ENCODE results near the gene IL11RA.

Gene IL11RA

DNA sequence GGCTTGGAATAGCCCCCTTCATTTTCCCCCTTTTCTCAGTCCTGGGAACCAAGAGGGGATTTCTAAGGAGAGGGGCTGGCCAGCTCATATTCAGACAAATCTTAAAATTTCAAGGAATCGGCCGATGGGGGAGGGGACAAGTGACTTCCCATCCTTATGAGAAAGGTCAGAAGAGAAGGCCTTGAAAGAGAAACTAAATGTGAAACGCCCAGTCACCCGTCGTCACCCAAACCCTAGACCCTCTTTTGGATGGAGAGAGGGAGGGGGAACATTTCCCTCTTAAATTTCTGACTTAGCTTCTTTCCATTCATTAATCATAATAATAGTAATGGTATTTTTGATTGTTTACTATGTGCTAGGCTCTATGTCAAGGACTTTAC, 39.9 kb downstream of the IL11RA start:
- no peak for TF ChIP-seq ZFX (IDR thresholded peaks at IDR 0.05)
- TF ChIP-seq, protein P1, sequence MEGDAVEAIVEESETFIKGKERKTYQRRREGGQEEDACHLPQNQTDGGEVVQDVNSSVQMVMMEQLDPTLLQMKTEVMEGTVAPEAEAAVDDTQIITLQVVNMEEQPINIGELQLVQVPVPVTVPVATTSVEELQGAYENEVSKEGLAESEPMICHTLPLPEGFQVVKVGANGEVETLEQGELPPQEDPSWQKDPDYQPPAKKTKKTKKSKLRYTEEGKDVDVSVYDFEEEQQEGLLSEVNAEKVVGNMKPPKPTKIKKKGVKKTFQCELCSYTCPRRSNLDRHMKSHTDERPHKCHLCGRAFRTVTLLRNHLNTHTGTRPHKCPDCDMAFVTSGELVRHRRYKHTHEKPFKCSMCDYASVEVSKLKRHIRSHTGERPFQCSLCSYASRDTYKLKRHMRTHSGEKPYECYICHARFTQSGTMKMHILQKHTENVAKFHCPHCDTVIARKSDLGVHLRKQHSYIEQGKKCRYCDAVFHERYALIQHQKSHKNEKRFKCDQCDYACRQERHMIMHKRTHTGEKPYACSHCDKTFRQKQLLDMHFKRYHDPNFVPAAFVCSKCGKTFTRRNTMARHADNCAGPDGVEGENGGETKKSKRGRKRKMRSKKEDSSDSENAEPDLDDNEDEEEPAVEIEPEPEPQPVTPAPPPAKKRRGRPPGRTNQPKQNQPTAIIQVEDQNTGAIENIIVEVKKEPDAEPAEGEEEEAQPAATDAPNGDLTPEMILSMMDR (conservative IDR thresholded peaks at IDR 0.05): no peak
- H3K27ac ChIP-seq: no peak overlapping the region

- H3K27ac ChIP-seq: no peak overlapping the region
- no peak for TF ChIP-seq ZFX (IDR thresholded peaks at IDR 0.05)
These were observed 41.6 kb downstream of the IL11RA start for GRCh38 chr9:34693560-34693959.

DNA sequence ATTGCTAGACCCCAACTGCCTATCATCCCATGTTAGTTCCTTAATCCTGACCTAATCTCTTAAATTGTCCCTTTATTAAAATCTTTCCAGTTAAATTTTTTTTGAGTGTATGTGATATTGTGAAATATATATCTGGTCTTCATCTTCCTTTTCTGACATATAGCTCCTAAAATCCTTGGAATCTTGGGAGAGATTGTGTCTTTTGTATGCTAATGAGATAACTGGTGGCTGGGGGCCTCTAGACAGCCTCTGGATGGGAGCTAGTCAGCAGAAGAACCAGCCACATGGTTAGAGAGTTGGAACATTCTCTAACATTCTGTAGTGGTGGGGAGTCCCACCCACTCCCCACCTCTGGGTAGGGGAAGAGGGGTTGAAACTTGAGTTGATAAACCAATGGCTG, 42.8 kb downstream of the IL11RA start:
- TF ChIP-seq ZFX (IDR thresholded peaks at IDR 0.05): no peak
- TF ChIP-seq, protein P1 (conservative IDR thresholded peaks at IDR 0.05): no peak
- no peak overlapping the region for H3K27ac ChIP-seq

DNA sequence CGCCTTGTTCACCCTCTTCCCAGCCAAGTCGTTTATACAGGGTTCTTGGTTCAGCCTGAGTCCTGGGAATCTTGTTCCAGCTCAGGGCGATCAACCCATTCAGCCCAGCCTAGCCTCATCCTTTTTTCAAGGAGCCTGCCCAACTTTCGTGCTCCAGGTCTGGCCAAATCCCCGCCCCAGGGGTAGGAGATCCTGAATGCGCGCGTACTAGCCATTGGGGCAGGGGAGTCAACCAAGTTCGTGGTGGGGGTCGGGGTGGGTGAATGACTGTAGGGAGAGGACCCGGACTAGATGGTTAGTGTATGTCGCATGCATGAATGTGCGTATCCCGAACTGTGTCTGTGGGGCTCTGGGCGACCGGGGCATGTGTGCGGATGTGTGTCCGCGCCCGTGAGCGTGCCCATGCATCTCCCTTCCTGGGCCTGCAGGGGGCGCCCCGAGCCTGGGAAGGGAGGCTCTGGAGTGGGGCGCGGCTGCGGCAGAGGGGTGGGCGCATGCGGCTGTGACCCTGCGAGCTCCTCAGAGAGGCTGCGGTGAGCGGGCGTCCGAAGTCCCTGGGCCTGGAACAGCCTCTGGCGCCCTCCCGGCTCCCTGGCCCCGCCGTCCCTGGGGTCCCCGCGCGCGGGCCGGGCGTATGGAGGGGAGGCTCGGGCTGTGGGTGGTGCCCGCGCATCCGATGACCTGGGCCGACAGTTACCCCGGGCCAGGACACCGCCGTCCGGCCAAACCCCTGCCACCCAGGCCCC, 49.2 kb downstream of the IL11RA start:
- H3K27ac ChIP-seq: peak overlapping the region; percentile 38

DNA sequence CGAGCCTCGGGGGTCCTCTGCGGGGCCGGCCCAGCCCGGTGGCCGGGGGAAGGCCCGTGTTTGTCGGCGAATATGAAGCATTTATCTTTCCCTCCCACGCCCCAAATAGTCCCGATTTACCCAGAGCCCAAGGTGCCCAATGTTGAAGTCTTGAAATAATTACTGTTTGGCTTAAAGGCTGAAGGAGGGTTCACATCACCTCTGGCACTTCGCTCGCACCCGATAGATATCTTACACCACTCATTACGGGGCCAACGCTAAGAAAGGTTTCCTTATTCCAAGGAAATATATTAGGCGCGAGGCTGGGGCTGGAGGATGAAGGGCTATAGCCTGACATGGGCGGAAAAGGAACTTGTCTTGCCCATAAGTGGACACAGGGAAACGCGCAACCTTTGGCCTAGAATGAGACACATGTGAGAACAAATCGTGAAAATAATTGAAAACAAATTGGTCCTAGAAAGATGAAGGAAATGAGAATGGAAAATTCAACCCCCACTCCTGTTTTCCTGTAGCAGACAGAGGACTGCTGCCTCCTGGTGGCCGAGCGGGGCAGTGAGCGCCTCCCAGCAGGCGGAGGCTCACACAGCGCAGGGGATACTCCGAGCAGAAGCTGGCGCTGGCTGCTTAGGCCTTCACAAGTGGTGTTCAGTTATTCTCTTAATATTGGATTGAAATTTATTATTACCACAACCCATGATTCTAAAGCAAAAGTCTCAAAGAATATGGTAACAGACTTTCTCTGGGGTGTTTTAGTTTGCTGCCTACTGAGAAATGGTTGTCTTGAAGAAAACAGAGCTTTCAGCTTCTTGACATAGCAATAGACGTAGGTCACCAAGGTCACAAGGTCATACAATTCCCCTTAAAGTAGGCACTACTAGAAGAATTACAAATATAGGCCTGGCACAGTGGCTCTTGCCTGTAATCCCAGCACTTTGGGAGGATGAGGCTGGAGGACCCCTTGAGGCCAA, 50.1 kb downstream of the IL11RA start:
- no peak for TF ChIP-seq ZFX (IDR thresholded peaks at IDR 0.05)
- TF ChIP-seq, protein P1 (conservative IDR thresholded peaks at IDR 0.05): peak; percentile 96

More for the DNA sequence above, 49.2 kb downstream of the IL11RA start:
- TF ChIP-seq, protein P1 (conservative IDR thresholded peaks at IDR 0.05): peak; percentile 78
- TF ChIP-seq ZFX (IDR thresholded peaks at IDR 0.05): peak; percentile 24; the same call in 1 of the 2 replicates

DNA sequence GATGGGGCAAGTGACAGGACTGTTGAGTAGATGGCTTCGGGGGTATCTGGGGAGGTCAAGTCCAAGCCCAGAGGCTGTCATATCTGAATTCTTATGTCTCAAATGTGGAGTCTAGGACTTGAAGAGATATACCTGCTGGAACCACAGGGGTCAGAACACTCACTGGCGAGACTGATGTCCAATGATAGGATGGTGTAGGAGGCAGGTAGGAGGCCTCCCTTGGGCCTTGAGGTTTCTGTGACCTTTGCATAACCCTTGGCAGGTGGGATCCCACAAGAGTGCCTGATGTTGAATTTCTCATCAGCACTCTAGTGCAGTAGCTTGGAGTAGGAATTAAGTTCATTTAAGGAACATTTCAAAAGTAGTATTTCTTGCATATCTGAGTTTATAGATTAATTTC, 55.1 kb downstream of the IL11RA start:
- H3K27ac ChIP-seq: no peak overlapping the region
- TF ChIP-seq, protein P1 (conservative IDR thresholded peaks at IDR 0.05): no peak
- no peak for TF ChIP-seq ZFX (IDR thresholded peaks at IDR 0.05)

More for the DNA sequence above, 50.1 kb downstream of the IL11RA start:
- peak overlapping the region; percentile 38 for H3K27ac ChIP-seq

- TF ChIP-seq ZFX (IDR thresholded peaks at IDR 0.05): no peak
- TF ChIP-seq, protein P1 (conservative IDR thresholded peaks at IDR 0.05): no peak
- H3K27ac ChIP-seq: no peak overlapping the region
These were observed 57.4 kb downstream of the IL11RA start for GRCh38 chr9:34709196-34709978.
